Activated CD8-positive, alpha-beta memory T cell treated with anti-CD3 and anti-CD28 coated beads, Interleukin-2, amount 50 U/mL, for 4 hours (primary cell): ENCODE results near the gene STK11.
"Not testable (repeated sequence)": the region's sequence is repeated elsewhere in the genome, so short reads cannot be mapped to it uniquely, and the experiment has no call there.

Experiments
- DNase-seq: peaks from one replicate; pipeline ENCODE4 v3.0.0-alpha.2; 2020

STK11 gene

GRCh38 chr19:1238369-1239303 lies 33.1 kb downstream of the STK11 start:
- no peak for DNase-seq

- peak; percentile 32 for DNase-seq
Observed at GRCh38 chr19:1239420-1239795, 33.8 kb downstream of the STK11 start.

- DNase-seq, result peak; percentile 99
Observed at GRCh38 chr19:1239796-1240737, 34.5 kb downstream of the STK11 start.

- no peak for DNase-seq
Observed at GRCh38 chr19:1240925-1241324, 35.3 kb downstream of the STK11 start.

- DNase-seq, result peak; percentile 95
Observed at GRCh38 chr19:1241417-1242095, 36.0 kb downstream of the STK11 start, which contains the start of gene ATP5F1D. TSS of gene ATP5F1D (plus strand) at chr19:1241751. CDS start at chr19:1241851, 100 bp downstream.

GRCh38 chr19:1243768-1244692 lies 38.5 kb downstream of the STK11 start:
- DNase-seq, result peak; percentile 93

- DNase-seq, result peak; percentile 43
Observed at GRCh38 chr19:1244693-1245451, 39.3 kb downstream of the STK11 start.

GRCh38 chr19:1245494-1246264 lies 40.1 kb downstream of the STK11 start:
- no peak for DNase-seq

- not testable (repeated sequence) for DNase-seq
Observed at GRCh38 chr19:1246265-1247087, 40.9 kb downstream of the STK11 start.

- no peak for DNase-seq
Observed at GRCh38 chr19:1247748-1248138, 42.2 kb downstream of the STK11 start.

- DNase-seq, result peak; percentile 73
Observed at GRCh38 chr19:1248139-1248785, 42.7 kb downstream of the STK11 start, which contains the start of gene MIDN. TSS of gene MIDN (plus strand) at chr19:1248583. CDS start at chr19:1250297, 1,714 bp downstream.

- peak; percentile 88 for DNase-seq
Observed at GRCh38 chr19:1248786-1249297, 43.3 kb downstream of the STK11 start.

- DNase-seq, result peak; percentile 92
Observed at GRCh38 chr19:1249298-1249989, 43.9 kb downstream of the STK11 start.

- DNase-seq, result no peak
Observed at GRCh38 chr19:1249990-1250436, 44.4 kb downstream of the STK11 start.

GRCh38 chr19:1250437-1251260 lies 45.1 kb downstream of the STK11 start:
- DNase-seq, result peak; percentile 65
